Neural progenitor cell (in vitro differentiated cells): ENCODE data around the gene KCNQ1. TPM values are rescaled to one million over a fixed set of nuclear protein-coding genes. Genes with fewer than 3 reads are reported as not detected.

Experiments
- DNase-seq: peaks from one replicate; pipeline ENCODE4 v3.0.0-alpha.2; 2016; ENCODE audit warnings: low spot score
- H2AFZ ChIP-seq: fragments of 200-600 bp; sonication (generic); replicated peaks from 2 replicates; pipeline ENCODE4 v1.6.1; 2016; ENCODE audit warnings: antibody characterized with exemption
- H3F3A ChIP-seq: fragments of 200-600 bp; sonication (generic); 2 replicates; pipeline ENCODE4 v1.6.1; 2016; ENCODE audit warnings: antibody characterized with exemption, low read depth
- H3K27ac ChIP-seq: fragments of 200-600 bp; sonication (generic); 2 replicates; pipeline ENCODE4 v1.5.1; 2016; ENCODE audit warnings: mild to moderate bottlenecking
- H3K27me3 ChIP-seq: fragments of 200-600 bp; sonication (generic); 2 replicates; pipeline ENCODE4 v1.6.1; 2016; ENCODE audit warnings: mild to moderate bottlenecking, moderate library complexity
- H3K36me3 ChIP-seq: fragments of 200-600 bp; sonication (generic); 2 replicates; pipeline ENCODE4 v1.5.1; 2016
- H3K4me1 ChIP-seq: fragments of 200-600 bp; sonication (generic); 2 replicates; pipeline ENCODE4 v1.6.1; 2016; ENCODE audit warnings: mixed run types
- H3K4me2 ChIP-seq: fragments of 200-600 bp; sonication (generic); 2 replicates; pipeline ENCODE4 v1.6.1; 2016
- H3K4me3 ChIP-seq: fragments of 200-600 bp; sonication (generic); 2 replicates; pipeline ENCODE4 v1.5.1; 2016
- H3K79me2 ChIP-seq: fragments of 200-600 bp; sonication (generic); 2 replicates; pipeline ENCODE4 v1.6.1; 2016; ENCODE audit warnings: low read depth
- H3K9ac ChIP-seq: fragments of 200-600 bp; sonication (generic); 2 replicates; pipeline ENCODE4 v1.6.1; 2016
- H3K9me3 ChIP-seq: fragments of 200-600 bp; sonication (generic); 2 replicates; pipeline ENCODE4 v1.5.1; 2016; ENCODE audit warnings: low read depth
- H4K20me1 ChIP-seq: fragments of 200-600 bp; sonication (generic); 2 replicates; pipeline ENCODE4 v1.6.1; 2016; ENCODE audit warnings: low read depth
- H3K27ac Mint-ChIP-seq: 3 replicates; pipeline ENCODE4 v1.8.0; 2021; ENCODE audit warnings: mixed read lengths
- H3K27me3 Mint-ChIP-seq: 2 replicates; pipeline ENCODE4 v1.8.0; 2022; ENCODE audit warnings: low read depth, mild to moderate bottlenecking, inconsistent platforms, moderate library complexity, mixed read lengths; ENCODE audit not compliant: insufficient read depth
- H3K36me3 Mint-ChIP-seq: 3 replicates; pipeline ENCODE4 v1.8.0; 2021; ENCODE audit warnings: mixed read lengths
- H3K4me1 Mint-ChIP-seq: 3 replicates; pipeline ENCODE4 v1.8.0; 2021; ENCODE audit warnings: mixed read lengths
- H3K4me3 Mint-ChIP-seq: 3 replicates; pipeline ENCODE4 v1.8.0; 2021; ENCODE audit warnings: mild to moderate bottlenecking, moderate library complexity, mixed read lengths
- H3K9me3 Mint-ChIP-seq: 3 replicates; pipeline ENCODE4 v1.8.0; 2020; ENCODE audit warnings: mixed read lengths
- CTCF ChIP-seq: fragments of 200-600 bp; sonication (generic); IDR thresholded peaks from 2 replicates; pipeline ENCODE4 v1.5.1; 2017; ENCODE audit warnings: antibody characterized with exemption, mild to moderate bottlenecking
- EZH2 ChIP-seq: fragments of 200-600 bp; sonication (generic); IDR thresholded peaks from 2 replicates; pipeline ENCODE4 v1.6.1; 2017; ENCODE audit warnings: antibody characterized with exemption, mild to moderate bottlenecking, moderate library complexity
- EZH2phosphoT487 ChIP-seq: fragments of 200-600 bp; sonication (generic); IDR thresholded peaks from 2 replicates; pipeline ENCODE4 v1.6.1; 2017; ENCODE audit warnings: antibody characterized with exemption
- total RNA-seq: library from RNA; depleted of rRNA; stranded (reverse); fragments of >200 nt; gene quantifications from 2 replicates; pipeline ENCODE4 v1.2.3, GENCODE V29; 2015; ENCODE audit warnings: low replicate concordance

KCNQ1 gene
- total RNA-seq, 1 donor from 2014 or later: 0.11 TPM

GRCh38 chr11:2841411-2842190 lies 396.8 kb downstream of the KCNQ1 start:
- H3K27me3 Mint-ChIP-seq: peaks cover 17% of the 10 kb centered on the region
- H3K9me3 ChIP-seq: no peaks in the 10 kb centered on the region
- peaks cover 25% of the 10 kb centered on the region for H3K4me1 ChIP-seq
- TF ChIP-seq EZH2phosphoT487 (no peak), EZH2 (no peak), CTCF (no peak)
- no peak overlapping the region for H3K4me2 ChIP-seq
- no peaks in the 10 kb centered on the region for H3K9me3 Mint-ChIP-seq
- H3F3A ChIP-seq: no peaks in the 10 kb centered on the region
- no peaks in the 10 kb centered on the region for H3K27me3 ChIP-seq
- no peak overlapping the region for H2AFZ ChIP-seq
- DNase-seq: no peak
- no peaks in the 10 kb centered on the region for H3K36me3 ChIP-seq
- H3K4me3 Mint-ChIP-seq: no peak overlapping the region
- H3K9ac ChIP-seq: no peak overlapping the region
- H3K27ac ChIP-seq: no peak overlapping the region
- H3K79me2 ChIP-seq: no peaks in the 10 kb centered on the region
- H3K4me1 Mint-ChIP-seq: peaks cover 42% of the 10 kb centered on the region
- H3K36me3 Mint-ChIP-seq: no peaks in the 10 kb centered on the region
- peak overlapping the region; percentile 88 for H3K27ac Mint-ChIP-seq
- no peak overlapping the region for H3K4me3 ChIP-seq
- no peaks in the 10 kb centered on the region for H4K20me1 ChIP-seq

GRCh38 chr11:2842876-2843275 lies 398.1 kb downstream of the KCNQ1 start:
- H3K27me3 ChIP-seq: no peaks in the 10 kb centered on the region
- DNase-seq: no peak

GRCh38 chr11:2843551-2843950 lies 398.7 kb downstream of the KCNQ1 start:
- Histone ChIP-seq H3K4me1 (peaks cover 12% of the 10 kb centered on the region), H3K4me3 (no peak overlapping the region), H3K79me2 (no peaks in the 10 kb centered on the region), H2AFZ (no peak overlapping the region), H3K27me3 (no peaks in the 10 kb centered on the region), H4K20me1 (no peaks in the 10 kb centered on the region), H3K4me2 (no peak overlapping the region), H3K9ac (no peak overlapping the region), H3K27ac (no peak overlapping the region), H3F3A (no peaks in the 10 kb centered on the region), H3K36me3 (no peaks in the 10 kb centered on the region), H3K9me3 (no peaks in the 10 kb centered on the region)
- TF ChIP-seq CTCF (no peak), EZH2 (no peak), EZH2phosphoT487 (no peak)
- no peak for DNase-seq
- Mint-ChIP-seq H3K27me3 (peaks cover 14% of the 10 kb centered on the region), H3K27ac (no peak overlapping the region), H3K4me1 (peaks cover 33% of the 10 kb centered on the region), H3K9me3 (no peaks in the 10 kb centered on the region), H3K4me3 (no peak overlapping the region), H3K36me3 (no peaks in the 10 kb centered on the region)

More at GRCh38 chr11:2842876-2843275, 398.1 kb downstream of the KCNQ1 start:
- Mint-ChIP-seq H3K4me1 (peaks cover 39% of the 10 kb centered on the region), H3K9me3 (no peaks in the 10 kb centered on the region), H3K27ac (no peak overlapping the region), H3K27me3 (peaks cover 17% of the 10 kb centered on the region), H3K4me3 (no peak overlapping the region), H3K36me3 (no peaks in the 10 kb centered on the region)
- no peak overlapping the region for H3K27ac ChIP-seq
- H2AFZ ChIP-seq: no peak overlapping the region
- H3K36me3 ChIP-seq: no peaks in the 10 kb centered on the region
- H3K4me2 ChIP-seq: no peak overlapping the region
- no peaks in the 10 kb centered on the region for H3K79me2 ChIP-seq
- H3K9me3 ChIP-seq: no peaks in the 10 kb centered on the region
- peaks cover 14% of the 10 kb centered on the region for H3K4me1 ChIP-seq
- TF ChIP-seq EZH2phosphoT487: no peak
- no peak for TF ChIP-seq CTCF
- TF ChIP-seq EZH2: no peak
- no peak overlapping the region for H3K9ac ChIP-seq
- no peaks in the 10 kb centered on the region for H4K20me1 ChIP-seq
- H3F3A ChIP-seq: no peaks in the 10 kb centered on the region
- H3K4me3 ChIP-seq: no peak overlapping the region
